ENCODE measurements around the gene ROBO2. TPM values are rescaled to one million over a fixed set of nuclear protein-coding genes. Genes with fewer than 3 reads are reported as not detected.
A peak's percentile ranks its signal among the peaks of the same experiment; 100 is the strongest.

The ROBO2 gene
- polyA plus RNA-seq, 3 donors = 89.9 to 100 (median 95.6) TPM

DNA sequence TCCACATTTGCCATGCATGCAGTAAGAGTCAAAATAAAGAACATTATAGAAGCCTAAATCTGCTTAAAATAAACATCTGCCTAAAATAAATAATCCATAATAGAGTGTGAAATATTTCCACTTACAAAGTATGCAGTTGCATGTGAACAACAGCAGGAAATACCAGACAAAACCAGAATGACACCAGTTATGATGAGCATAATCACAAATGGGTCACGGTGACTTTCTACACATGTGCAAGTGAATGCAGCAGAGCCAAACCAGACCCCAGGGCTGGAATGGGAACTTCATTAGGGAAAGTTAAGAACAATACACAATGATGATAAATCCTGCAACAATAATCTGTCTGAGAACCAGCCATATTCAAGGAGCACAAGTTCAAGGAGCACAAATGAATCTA, 615.5 kb downstream of the ROBO2 start:
- no peak for DNase-seq (ENCODE audit: extremely low read depth in 1 of 11, low read depth in 9 of 11, low spot score in 4 of 11)

DNA sequence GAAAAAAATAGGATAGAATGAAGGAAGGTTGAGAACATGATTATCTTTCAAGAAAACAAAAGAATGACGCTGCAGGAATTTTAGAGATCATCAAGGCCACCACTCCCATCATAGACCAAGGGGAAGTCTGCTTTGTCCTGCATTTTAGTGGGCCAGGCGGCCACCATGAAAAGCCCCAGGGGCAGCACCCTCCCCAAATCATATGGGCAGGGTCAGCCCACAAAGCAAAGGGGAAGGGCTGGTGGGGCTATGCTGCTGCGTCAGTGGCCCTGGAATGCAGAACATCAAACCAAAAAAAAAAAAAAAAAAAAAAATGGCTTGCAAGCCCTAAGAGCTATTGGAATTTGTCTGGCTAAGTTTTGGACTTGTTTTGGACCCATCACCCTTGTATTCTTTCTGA, 620.8 kb downstream of the ROBO2 start:
- DNase-seq (ENCODE audit: extremely low read depth in 1 of 11, low read depth in 9 of 11, low spot score in 4 of 11) = no peak

DNA sequence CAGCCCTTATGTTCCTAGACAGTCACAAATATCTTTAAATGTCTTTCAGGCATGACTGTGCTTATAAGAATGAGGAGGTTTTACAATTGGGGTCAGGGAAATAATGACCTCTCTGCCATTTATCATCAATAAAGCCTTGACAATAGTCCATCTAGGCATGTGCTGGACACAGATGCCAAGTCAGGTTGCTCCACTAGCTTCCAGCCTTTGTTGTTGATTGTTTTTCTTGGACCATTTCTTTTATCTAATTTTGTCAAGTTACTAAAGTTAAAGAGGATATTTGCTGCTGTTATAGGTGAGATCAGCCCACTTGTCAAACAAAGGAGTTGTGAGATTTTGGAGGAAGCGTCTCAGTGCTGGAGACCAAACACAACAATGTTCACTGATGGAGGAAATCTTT, 628.0 kb downstream of the ROBO2 start:
- DNase-seq (ENCODE audit: extremely low read depth in 1 of 11, low read depth in 9 of 11, low spot score in 4 of 11) = peak in 1 of 11 donors; percentile 21

DNA sequence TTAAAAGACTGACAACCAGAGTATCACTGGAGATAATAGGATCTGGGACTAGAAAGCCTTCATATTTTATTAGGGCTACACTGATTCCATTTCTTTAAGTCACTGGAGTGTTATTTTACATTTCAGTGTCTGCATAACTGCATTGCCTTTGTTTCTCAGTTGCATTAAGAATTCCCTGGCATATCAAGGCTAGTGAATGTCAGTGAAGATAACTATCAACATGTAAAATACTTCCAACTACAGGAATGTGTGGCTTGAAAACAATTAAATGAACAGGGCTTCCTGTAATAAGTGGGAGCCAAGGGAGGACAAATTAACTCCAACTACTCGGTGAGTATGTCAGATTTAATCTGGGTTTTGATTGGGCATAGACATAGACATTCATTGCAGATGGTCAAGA, 628.5 kb downstream of the ROBO2 start:
- no peak for DNase-seq (ENCODE audit: extremely low read depth in 1 of 11, low read depth in 9 of 11, low spot score in 4 of 11)

DNA sequence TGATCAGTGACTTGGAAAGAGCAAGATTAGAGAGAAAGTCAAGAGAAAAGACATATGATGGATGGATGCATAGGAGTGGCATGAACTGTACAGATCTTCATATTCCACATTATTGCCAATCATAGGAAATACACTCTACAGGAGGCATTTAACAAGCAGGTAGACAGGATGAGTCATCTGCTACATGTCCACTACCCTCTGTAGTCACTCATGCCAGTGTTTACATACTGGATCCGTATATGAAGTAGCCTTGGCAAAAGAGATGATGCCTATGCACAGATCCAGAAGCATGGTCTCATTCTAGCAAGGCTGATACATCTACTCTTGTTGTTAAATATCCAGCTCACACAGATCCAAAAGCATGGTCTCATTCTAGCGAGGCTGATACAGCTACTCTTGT, 632.1 kb downstream of the ROBO2 start:
- no peak for DNase-seq (ENCODE audit: extremely low read depth in 1 of 11, low read depth in 9 of 11, low spot score in 4 of 11)

DNA sequence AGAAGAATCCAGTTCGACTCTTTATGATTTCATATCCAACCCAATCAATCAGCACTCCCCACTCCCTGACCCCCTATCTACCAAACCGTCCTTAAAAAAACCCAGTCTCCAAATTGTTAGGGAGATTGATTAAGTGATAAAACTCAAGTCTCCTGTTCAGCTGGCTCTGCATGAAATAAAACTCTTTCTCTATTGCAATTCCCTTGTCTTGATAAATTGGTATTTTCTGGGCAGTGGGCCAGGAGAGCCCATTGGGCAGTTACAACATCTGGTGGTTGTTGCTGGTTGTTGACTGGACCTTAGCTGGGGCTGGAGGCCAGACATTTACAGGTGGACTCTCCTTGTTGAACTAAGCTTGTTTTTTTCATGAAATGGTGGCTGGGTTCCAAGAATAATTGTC, 642.3 kb downstream of the ROBO2 start:
- no peak for DNase-seq (ENCODE audit: extremely low read depth in 1 of 11, low read depth in 9 of 11, low spot score in 4 of 11)

DNA sequence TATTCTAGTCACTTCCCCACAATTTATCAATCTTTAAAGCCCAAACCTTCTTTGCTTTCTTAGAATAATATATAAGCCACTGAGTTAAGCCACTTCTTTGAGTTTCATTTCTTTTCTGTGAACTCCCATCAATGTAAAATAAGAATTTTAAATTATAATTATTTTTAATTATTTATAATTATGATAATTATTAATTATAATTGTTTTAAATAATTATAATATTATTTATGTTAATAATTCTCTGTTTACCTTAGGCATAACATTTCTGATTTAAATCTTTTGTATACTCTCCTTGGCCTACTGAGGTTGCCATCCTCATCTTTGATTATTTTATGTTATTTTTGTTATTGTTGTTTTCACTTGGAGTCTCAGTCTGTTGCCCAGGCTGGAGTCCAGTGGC, 644.2 kb downstream of the ROBO2 start:
- DNase-seq (ENCODE audit: extremely low read depth in 1 of 11, low read depth in 9 of 11, low spot score in 4 of 11) = no peak

DNA sequence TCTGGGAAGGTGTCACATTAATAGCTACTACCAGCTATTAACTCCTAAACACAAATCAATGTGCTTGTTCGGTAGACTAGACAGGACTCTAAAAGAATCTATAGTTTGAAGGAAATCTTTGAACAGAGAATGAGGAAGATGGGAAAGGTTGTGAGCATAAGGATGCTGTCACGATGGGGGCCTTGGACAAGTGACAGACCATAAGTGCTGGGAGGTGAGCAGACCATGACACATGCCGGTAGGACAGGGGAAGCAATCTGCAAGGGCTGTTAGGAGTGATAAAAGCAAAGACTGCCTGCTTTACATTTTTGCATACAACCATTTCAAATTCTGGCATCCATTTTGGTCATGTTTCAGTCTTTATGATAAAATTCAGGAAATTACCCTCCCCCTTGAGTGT, 645.8 kb downstream of the ROBO2 start:
- no peak for DNase-seq (ENCODE audit: extremely low read depth in 1 of 11, low read depth in 9 of 11, low spot score in 4 of 11)

DNA sequence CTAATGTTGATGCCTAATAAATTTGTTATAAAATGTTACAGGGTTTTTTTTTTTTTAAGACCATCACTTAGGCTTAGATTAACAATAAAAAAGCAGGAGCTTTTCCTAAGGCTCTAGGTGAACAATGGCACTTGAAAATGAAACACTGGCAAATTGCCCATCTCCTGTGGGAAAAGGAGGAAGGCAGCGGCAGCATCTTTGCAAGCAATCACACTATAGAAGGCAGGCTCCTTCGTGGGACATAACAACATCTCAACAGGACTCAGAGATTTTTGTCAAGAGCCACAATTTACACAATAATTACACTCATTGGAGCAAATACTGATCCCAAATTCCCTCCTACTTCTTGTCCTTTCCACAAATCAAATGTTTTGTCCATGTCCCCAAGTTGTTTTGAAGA, 646.7 kb downstream of the ROBO2 start:
- no peak for DNase-seq (ENCODE audit: extremely low read depth in 1 of 11, low read depth in 9 of 11, low spot score in 4 of 11)

DNA sequence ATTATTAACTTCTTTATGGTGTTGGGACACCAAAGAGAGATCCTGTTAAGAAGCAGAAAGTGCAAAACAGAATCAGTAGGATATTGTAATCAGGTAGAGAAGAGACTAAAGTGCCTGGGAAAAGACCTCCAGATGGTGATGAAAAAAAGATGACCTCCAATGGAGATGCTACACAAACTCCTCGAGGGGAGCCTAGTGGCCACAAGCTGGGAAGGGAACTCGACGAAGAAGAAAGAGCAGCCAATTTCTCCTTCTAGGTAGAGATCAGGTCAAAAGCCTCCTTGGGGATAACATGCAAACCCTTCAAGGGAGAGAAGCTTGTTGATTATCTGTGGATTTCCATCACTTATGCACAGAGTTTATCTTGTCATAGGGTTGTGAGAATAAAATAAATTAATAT, 647.6 kb downstream of the ROBO2 start:
- no peak for DNase-seq (ENCODE audit: extremely low read depth in 1 of 11, low read depth in 9 of 11, low spot score in 4 of 11)

DNA sequence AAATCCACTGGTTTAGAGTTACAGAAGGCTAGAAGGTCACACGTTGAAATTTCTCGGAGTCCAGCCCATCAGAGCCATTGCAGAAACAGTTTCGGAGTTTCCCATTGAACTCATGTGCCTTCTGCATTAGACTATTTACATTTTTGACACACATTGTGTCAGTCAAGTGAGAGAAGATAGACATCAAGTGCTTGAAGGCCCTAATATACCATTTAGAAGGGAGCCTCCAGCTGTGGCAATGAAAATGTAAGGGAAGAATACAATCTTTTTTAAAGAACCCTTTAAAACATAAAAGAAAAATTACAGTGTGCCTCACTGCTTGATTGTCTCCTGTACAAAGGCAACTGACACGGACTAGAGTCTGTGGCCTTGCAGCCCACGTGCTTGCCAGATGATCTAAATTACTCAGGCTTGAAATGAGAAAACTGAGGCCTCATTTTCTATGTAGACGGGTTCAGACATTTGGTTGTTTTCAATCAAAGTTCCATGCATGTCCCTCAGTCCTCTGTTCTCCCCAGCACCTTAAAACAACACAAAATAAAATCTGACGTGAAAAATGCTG, 650.5 kb downstream of the ROBO2 start:
- no peak for DNase-seq (ENCODE audit: extremely low read depth in 1 of 11, low read depth in 9 of 11, low spot score in 4 of 11)

DNA sequence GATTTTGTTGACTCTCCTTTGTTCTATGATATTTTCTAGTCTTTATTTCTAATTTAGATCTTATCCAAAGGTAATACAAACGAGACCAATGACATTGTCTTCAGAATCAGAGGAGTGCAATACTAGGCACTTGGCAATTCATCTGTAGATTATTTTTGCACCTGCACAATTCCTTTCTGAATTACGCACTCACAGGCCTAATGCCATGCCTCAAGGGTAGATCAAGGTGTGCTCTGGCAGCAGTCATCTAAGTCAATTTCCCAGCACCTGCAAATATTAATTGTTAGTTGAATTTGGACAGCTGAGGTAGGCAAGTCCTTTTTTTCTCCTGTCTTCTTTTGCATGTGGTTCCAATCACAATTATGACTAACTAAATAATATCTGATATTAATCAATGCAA, 653.2 kb downstream of the ROBO2 start:
- no peak for DNase-seq (ENCODE audit: extremely low read depth in 1 of 11, low read depth in 9 of 11, low spot score in 4 of 11)

DNA sequence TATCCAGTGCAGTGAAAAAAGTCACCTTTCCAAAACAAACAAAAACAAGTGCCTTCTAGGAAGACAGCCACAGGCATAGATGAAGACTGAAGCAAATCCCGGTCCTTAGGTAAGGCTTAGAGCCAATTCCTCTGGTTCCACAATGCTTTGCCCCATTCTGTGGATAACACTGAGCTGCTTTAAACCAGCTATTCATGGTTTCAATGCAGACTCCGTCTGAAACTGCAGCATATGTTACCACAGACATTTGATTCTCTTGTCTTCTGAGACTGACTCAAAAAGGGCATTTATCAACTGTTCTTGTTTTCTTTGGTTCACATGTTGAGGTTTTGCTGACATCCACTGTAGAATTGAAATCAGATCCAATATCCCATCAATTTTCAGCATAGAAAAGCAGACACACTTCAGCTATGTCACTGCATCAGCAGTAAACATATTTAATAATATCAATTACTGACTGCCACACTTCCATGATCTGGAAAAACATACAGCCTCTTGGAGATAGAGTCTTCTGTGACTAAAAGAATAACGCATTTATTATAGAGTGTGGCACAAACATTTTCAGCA, 659.3 kb downstream of the ROBO2 start:
- DNase-seq (ENCODE audit: extremely low read depth in 1 of 11, low read depth in 9 of 11, low spot score in 4 of 11) = no peak
